HG03457 (cell line): ENCODE data around the gene FTCD.
"Not testable (repeated sequence)": the region's sequence is repeated elsewhere in the genome, so short reads cannot be mapped to it uniquely, and the experiment has no call there.

Experiments used
- ATAC-seq: cut with Tn5 transposase; IDR thresholded peaks from one replicate; pipeline ENCODE4 v1.9.1; 2021; ENCODE audit warnings: moderate number of reproducible peaks; ENCODE audit not compliant: unreplicated experiment

FTCD gene

DNA sequence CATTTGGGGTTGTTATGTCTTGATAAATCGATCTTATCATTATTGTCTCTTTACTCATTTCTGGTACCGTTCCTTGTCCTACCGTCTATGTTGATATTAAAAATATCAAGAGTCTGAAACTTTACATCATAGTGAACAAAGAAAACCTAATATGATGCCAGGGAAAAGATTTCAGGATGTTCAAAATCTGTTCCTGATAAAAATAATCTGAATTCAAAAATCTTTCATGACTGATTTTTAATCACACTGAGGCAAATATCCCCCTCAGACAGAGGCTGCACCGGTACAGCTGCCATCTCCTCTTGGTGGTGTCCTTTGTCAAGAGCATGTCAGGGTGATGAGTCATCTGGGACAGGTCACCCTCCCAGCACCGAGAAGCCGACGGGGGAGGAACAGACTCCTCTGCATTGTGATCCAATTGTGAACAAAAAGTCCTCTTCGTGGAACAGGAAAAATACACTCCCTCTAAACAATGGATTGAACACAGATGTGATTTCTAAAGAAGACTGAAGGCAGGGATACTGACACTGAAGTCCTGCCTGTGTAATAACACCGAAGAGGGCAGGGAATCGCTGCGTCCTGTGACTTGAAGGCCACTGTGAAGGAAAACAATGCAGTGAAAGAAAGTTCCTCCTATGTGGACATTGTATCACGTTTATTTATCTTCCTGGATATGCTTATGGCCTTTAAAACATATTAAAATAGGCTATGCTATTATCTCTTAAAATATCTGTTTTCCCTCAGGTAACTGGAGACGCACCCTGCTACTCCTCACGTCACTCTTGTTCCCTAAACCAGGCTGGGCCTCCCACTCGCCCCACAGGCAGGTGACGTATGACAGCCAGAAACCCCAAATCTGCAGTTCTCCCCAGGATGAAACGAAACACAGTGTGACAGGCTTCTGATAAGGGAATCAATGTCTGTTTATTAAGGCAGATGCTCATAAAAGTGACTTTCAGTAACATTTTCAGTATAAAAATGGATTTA lies 33.1 kb upstream of the FTCD start:
- ATAC-seq = no peak

DNA sequence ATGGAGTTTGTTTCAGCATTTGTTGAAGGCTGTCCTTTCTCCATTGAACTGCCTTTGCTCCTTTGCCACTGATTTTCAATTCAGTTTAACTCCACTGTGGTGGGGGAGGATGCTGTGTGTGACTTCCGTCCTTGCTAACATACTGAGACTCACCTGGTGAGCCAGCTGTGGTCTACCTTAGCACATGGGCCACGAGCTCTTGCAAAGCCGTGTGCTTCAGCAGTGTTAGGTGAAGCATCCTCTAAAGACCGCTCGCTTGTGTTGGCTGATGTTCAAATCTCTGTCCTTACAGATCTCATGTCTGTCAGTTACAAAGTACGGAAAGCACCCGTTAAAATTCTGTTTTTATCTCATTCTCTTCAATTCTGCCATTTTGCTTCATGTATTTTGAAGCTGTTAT lies 32.4 kb upstream of the FTCD start:
- ATAC-seq = no peak

- ATAC-seq = no peak
Measured at GRCh38 chr21:46187261-46187660, 31.9 kb upstream of the FTCD start.

GRCh38 chr21:46185716-46186115 lies 30.3 kb upstream of the FTCD start:
- no peak for ATAC-seq

DNA sequence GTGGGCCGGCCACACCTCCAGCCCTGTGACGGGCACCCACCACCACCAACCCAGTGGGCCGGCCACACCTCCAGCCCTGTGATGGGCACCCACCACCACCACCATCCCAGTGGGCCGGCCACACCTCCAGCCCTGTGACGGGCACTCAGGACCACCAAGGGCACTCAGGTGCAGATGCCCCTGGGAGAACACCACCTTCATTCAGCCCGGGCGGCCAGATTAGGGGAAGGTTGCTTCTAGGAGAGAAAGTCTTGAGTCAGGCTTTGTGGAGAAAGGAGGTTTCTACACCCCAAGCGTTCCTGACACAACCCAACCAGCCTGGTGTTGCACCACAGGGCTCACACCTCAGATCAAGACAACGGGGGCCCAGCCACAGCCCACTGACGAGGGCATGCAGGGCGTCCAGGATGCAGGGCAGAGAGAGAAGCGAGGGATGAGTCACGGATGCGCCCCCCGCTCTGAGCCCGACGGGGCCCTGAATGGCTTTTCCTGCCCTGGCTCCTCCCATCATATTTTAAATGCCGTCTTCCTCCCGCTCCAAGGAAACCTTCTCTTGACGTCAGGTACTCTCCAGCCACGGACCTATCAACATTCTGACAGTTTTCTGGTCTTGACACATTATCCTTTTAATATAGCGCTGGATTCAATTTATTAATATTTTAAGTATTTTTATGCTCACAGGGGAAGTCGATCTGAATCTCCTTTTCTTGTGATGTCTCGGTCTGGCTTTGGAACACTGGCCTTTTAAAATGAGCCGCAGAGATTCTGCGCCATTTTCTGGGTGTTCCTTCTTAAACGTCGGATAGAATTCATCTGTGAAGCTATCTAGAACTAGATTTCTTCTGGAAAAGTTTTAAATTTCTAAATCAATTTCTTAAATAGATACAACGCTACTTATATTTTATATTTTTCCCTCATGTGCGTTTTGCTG lies 29.5 kb upstream of the FTCD start:
- ATAC-seq = no peak

- ATAC-seq = no peak
Measured at GRCh38 chr21:46183910-46184624, 28.7 kb upstream of the FTCD start, which contains the start of gene SPATC1L. Gene SPATC1L (minus strand): TSS chr21:46184459. CDS start chr21:46182816, 1,643 bp downstream.

GRCh38 chr21:46183337-46183909 lies 28.0 kb upstream of the FTCD start:
- not testable (repeated sequence) for ATAC-seq

DNA sequence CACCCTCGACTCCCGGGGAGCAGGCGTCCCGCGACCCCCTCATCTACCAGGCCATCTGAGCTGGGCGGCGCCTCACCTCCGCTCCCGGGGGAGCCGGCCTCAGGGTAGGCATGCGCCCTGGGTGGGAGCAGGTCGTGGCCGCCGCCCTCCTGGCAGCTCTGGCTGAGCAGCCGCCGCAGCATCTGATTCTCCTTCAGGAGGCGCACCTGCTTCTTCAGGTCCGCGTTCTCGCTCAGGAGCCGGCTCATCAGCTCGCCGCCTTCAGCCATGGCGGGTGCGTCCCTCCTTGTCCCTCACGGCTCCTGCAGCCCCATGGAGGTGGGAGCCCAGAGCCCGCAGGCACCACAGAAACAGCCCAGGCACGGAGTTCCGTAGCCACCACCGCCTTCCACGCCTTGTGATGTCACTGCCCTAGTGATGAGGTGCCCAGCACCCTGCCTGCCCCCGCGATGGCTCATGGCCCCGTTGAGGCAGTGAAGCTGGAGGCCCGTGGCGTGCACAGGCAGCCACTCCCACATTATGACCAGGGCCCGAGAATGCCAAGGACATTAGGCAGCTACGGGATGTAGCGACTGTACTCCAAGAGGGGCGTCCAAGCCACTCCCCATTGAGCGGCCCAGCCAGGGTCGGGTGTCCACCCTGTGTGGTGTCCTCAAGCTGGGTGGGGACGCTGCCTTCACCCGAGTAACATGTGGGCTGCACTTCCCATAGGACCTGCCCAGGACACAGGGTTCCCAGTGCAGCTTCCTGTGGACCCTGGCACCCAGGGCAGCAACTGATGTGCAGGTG lies 27.4 kb upstream of the FTCD start:
- ATAC-seq = no peak

DNA sequence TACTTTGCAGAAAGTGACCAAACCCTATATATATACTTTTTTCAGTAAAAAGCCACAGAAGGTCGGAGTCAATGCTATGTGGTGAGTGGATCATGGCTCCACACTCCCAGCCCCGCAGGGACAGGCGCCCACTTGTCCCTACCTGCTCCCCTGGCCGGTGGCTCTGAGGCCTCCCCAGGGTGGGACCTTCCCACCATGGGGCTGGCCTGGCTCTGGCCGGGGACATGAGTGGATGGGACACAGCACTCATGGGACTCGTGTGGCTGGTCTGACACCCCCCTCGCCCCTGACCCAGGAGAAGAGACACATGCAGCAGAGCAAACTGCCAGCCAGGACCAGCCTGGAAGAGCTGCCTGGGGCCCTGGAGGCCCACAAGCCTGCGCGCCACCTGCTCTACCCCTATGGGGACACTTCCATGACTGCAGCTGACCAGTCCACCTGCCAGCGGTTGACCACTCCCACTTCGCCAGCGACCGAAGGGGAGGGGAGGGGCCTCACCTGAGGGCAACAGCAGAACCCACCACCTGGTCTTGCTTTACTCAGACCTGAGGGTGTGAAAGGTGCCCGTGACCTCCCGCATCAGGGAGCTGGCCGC lies 26.7 kb upstream of the FTCD start:
- no peak for ATAC-seq

GRCh38 chr21:46181436-46181835 lies 26.1 kb upstream of the FTCD start:
- ATAC-seq = no peak

- no peak for ATAC-seq
Measured at GRCh38 chr21:46180778-46181391, 25.5 kb upstream of the FTCD start.

DNA sequence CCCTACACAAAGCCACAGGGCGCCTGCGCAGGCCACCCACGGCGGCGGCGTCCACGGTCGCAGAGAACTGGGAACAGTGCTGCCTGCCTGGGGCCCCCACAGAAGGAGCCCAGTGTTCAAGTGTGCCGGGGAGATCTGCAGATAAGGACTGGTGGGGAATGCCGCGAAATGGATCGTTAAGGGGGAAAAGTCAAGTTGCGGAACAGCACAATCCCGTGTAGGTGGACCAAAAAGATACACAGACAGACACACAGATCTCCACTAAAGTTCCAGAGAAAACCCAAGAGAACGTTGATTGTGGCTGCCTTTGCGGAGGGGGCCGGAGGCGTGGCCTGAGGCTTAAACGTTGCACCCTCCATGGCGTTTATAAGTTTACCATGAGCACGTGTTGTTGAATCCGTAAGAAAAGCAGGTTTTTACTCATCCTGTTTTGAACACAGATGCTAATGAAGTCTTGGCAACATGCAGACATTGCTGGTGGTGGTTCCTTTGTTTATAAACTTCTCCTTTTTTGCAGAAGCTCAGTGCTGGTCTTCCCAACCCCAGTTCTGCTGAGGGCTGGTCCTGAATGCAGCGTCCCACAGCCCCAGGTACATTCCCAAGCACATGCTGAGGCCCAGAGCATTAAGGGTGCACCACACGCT lies 24.8 kb upstream of the FTCD start:
- ATAC-seq = no peak

DNA sequence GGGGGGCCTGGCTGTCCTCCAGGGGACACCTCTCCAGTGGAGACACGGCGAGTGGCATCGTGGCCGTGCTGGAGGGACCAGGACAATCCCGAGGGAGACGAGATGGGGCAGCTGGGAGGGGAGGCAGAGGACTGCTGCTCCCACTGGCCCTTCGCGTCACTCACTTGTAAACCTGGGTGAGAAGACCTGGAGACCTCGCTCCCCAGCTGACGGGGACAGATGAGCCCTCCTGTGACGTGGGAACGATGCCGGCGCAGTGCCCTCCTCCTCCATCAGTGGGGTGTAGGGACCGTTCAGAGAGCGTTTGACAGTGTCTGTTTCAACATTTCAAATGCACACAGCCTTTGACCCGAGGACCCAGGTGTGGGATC lies 24.3 kb upstream of the FTCD start:
- no peak for ATAC-seq

GRCh38 chr21:46178961-46179360 lies 23.6 kb upstream of the FTCD start:
- no peak for ATAC-seq

DNA sequence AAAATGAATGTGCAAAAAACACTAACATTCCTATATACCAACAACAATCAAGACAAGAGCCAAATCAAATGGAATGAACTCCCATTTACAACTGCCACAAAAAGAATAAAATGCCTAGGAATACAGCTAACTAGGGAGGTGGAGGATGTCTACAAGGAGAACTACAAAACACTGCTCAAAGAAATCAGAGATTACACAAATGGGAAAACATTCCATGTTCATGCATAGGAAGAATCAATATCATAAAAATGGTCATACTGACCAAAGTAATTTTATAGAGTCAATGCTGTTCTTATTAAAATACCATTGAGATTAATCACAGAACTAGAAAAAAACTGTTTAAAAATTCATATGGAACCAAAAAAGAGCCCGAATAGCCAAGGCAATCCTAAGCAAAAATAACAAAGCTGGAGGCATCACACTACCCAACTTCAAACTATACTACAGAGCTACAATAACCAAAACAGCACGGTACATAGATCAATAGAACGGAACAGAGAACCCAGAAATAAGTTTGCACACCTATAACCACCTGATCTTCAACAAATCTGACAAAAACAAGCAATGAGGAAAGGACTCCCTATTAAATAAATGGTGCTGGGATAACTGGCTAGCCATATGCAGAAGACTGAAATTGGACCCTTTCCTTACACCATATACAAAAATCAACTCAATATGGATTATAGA lies 21.2 kb upstream of the FTCD start:
- not testable (repeated sequence) for ATAC-seq

DNA sequence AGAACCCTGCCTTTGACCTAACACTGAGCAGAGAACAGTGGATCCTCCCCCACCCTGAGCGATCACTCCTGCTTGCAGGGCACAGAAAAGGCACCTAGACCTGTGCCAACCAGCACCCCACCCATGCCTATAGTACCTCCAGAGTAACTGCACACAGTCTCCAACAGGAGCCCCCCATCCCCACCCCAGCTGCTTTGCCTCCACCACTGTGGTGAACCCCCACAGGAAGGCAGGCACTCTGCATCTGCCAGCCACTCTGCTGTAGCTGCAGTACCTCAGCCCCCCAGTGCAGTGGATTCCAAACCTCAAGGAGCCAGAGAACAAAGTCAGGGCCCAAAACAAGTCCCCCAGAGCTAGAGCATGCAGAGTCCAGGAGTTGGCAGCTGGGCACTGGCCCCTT lies 18.2 kb upstream of the FTCD start:
- ATAC-seq = no peak

DNA sequence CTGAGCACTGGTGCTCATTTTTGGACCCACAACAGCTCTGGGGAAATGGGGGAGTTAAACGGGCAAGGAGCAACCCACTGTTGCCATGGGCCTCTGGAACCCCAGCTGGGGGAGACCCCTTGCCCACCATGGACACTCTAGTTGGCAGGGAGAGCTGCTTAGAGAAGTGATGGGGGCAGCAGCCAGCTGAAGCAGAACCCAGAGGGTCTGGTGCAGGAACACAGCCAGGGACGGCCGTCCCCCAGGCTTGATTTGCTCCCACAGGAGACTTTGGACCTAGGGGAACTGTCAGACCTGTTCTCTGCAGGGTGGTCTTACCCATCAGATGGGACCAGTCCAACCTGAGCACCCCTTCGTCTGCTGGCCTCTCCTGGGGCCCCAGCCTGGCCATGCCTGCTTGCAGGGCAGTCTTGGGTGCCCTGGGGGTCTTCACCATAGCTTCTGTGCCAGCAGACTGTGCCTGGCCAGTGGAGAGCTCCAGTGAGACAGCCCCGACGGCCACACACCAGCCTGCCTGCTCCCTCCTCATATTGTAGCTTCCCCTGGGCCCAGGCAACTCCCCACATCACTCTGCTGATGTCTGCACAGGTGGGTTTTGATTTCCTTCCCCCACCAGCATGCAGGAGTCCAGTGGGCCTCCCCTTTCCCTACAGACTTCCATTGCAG lies 17.6 kb upstream of the FTCD start:
- no peak for ATAC-seq
